RWPE2 (cell line): ENCODE measurements around the gene DPH6.

Experiments used
- ATAC-seq: fragments of 200-7000 bp; cut with Tn5 transposase; 3 replicates; pipeline ENCODE4 v1.9.1; 2021; ENCODE audit warnings: low read depth
- DNase-seq: peaks from one replicate; pipeline ENCODE4 v3.0.0-alpha.2; 2020; ENCODE audit warnings: low spot score
- H3K27ac ChIP-seq: fragments of 450-650 bp; 2 replicates; pipeline ENCODE4 v1.5.1; 2017; ENCODE audit warnings: mild to moderate bottlenecking; ENCODE audit not compliant: poor library complexity, severe bottlenecking
- H3K27me3 ChIP-seq: fragments of 250-450 bp; sonication (Bioruptor Pico); 2 replicates; pipeline ENCODE4 v1.5.1; 2021; ENCODE audit warnings: mild to moderate bottlenecking, moderate library complexity; ENCODE audit not compliant: insufficient read depth, poor library complexity, severe bottlenecking
- H3K36me3 ChIP-seq: fragments of 250-450 bp; sonication (Bioruptor Pico); 2 replicates; pipeline ENCODE4 v1.5.1; 2020; ENCODE audit warnings: low read depth, mild to moderate bottlenecking, moderate library complexity
- H3K4me1 ChIP-seq: fragments of 250-450 bp; sonication (Bioruptor Pico); 2 replicates; pipeline ENCODE4 v1.5.1; 2021; ENCODE audit warnings: mild to moderate bottlenecking, moderate library complexity; ENCODE audit not compliant: insufficient read depth, poor library complexity, severe bottlenecking
- H3K4me3 ChIP-seq: fragments of 250-450 bp; sonication (Bioruptor Pico); 2 replicates; pipeline ENCODE4 v1.5.1; 2021; ENCODE audit warnings: mild to moderate bottlenecking, moderate library complexity; ENCODE audit not compliant: severe bottlenecking
- H3K9me3 ChIP-seq: fragments of 250-450 bp; sonication (Bioruptor Pico); 2 replicates; pipeline ENCODE4 v1.5.1; 2021; ENCODE audit warnings: mild to moderate bottlenecking, moderate library complexity; ENCODE audit not compliant: severe bottlenecking
- CTCF ChIP-seq: fragments of 450-650 bp; IDR thresholded peaks from one replicate; pipeline ENCODE4 v1.5.1; 2017; ENCODE audit warnings: mild to moderate bottlenecking, moderate library complexity; ENCODE audit not compliant: poor library complexity, severe bottlenecking

The DPH6 gene

DNA sequence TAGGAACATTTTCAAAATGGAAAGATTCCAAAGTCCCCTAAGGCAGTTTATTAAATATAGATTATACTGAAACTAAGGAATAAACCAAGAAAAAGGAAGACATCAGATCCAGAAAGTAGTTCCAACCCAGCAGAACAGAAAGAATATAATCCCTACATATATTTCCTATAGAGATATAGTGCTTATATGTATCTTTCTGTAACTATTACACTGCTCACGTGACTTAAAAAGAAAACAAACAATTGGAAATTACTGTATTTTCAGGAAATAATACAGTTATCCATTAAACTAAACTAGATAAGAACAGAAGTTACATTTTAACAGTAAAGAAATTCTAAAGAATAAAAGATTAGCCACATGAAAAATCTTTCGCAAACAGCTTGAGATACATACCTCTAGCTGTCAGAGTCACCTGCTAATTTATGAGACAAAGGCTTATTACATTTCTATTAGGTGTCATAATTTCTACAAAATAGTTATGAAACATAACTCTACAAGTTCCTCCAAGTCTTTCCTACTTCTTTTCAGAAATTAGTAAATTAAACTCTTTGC lies 10.5 kb downstream of the DPH6 start:
- Histone ChIP-seq H3K4me1 (no peaks in the 10 kb centered on the region), H3K9me3 (no peaks in the 10 kb centered on the region), H3K4me3 (no peak overlapping the region), H3K36me3 (peaks cover 40% of the 10 kb centered on the region), H3K27me3 (no peaks in the 10 kb centered on the region), H3K27ac (no peak overlapping the region)
- no peak for DNase-seq
- no peak for ATAC-seq
- TF ChIP-seq CTCF = no peak

- ATAC-seq (peak; percentile 33; the same call in 2 of the 3 replicates), DNase-seq (no peak)
- H3K4me3 ChIP-seq = no peak overlapping the region
- no peak overlapping the region for H3K27ac ChIP-seq
- H3K36me3 ChIP-seq = peaks cover 39% of the 10 kb centered on the region
- no peaks in the 10 kb centered on the region for H3K9me3 ChIP-seq
- H3K4me1 ChIP-seq = no peaks in the 10 kb centered on the region
- no peaks in the 10 kb centered on the region for H3K27me3 ChIP-seq
- TF ChIP-seq CTCF = no peak
These were observed 12.5 kb downstream of the DPH6 start for GRCh38 chr15:35533130-35534110.

DNA sequence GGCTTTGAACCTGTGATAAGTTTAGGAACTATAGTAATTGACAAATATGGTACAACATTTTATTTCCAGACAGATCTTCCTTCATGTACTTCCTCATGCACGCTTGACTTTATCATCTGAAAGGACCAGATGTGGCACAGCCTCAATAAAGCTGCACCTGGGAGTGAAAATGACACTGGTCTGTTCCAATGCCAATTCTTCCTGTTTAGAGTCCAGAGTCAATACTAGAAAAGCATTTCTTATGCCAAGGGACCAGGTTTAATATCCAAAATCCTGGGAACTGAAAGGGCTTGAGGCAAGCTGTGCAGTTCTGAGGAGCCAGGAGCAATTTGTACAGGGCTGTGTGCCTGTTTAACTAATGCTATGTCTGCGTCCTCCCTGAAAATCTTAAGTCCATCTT lies 15.3 kb downstream of the DPH6 start:
- Histone ChIP-seq H3K27ac (no peak overlapping the region), H3K9me3 (no peaks in the 10 kb centered on the region), H3K27me3 (no peaks in the 10 kb centered on the region), H3K4me1 (no peaks in the 10 kb centered on the region), H3K36me3 (peaks cover 15% of the 10 kb centered on the region), H3K4me3 (no peak overlapping the region)
- ATAC-seq = no peak
- TF ChIP-seq CTCF = no peak
- no peak for DNase-seq

DNA sequence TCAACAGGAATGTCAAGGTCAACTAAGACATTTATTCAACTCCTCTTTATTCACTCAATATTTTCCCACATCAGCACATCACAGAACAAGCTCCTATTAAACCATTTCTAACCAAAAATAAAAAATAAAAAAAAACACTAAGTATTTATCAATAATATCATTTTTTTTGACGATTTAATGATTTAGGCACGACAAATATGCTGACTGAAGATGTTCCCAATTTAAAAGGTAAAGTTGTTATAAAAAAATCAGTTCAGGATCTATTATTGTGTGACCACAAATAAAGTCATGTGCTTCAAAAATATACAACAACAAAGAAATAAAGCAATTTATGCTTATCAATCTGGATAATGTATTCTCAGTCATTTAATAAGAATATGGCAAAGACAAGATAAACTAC lies 16.2 kb downstream of the DPH6 start:
- ATAC-seq = no peak
- TF ChIP-seq CTCF = no peak
- Histone ChIP-seq H3K4me1 (no peaks in the 10 kb centered on the region), H3K27me3 (no peaks in the 10 kb centered on the region), H3K4me3 (no peak overlapping the region), H3K27ac (no peak overlapping the region), H3K36me3 (peaks cover 10% of the 10 kb centered on the region), H3K9me3 (no peaks in the 10 kb centered on the region)
- no peak for DNase-seq

DNA sequence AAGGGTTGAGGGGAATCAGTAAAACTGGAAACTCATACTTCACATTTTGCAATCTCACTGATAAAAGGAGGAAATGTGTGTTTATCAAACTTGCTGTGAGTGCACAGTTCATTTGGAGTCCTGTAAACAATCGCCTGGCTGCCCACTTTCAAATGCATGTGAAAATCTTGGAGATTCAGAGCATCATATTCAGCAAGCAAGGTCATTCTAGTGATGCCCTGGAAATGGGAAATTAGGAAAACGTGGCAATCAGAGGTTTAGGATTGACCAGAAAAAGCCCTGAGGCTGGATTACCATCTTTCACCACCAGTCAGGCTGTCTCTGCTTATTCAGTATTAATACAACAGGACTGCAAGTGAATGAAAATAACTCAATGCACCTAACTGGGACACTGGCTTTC lies 23.9 kb downstream of the DPH6 start:
- no peaks in the 10 kb centered on the region for H3K9me3 ChIP-seq
- peak; percentile 36; the same call in 1 of the 3 replicates for ATAC-seq
- no peaks in the 10 kb centered on the region for H3K27me3 ChIP-seq
- TF ChIP-seq CTCF = no peak
- H3K27ac ChIP-seq = no peak overlapping the region
- H3K4me3 ChIP-seq = no peak overlapping the region
- DNase-seq = no peak
- no peaks in the 10 kb centered on the region for H3K4me1 ChIP-seq
- peaks cover 10% of the 10 kb centered on the region; the same call in 1 of the 2 replicates for H3K36me3 ChIP-seq
